ENCODE measurements around the gene SLC27A3. TPM values are rescaled to one million over a fixed set of nuclear protein-coding genes. Genes with fewer than 3 reads are reported as not detected.
A peak's percentile ranks its signal among the peaks of the same experiment; 100 is the strongest.

Gene SLC27A3
- total RNA-seq, 1 donor from 2014 or later, result 10.8 TPM

- peaks cover 12% of the 10 kb centered on the region for H3K4me1 Mint-ChIP-seq (ENCODE audit: low read depth, unreplicated experiment)
- H3K4me3 Mint-ChIP-seq (ENCODE audit: unreplicated experiment), result peak overlapping the region; percentile 58
- H3K27me3 Mint-ChIP-seq (ENCODE audit: unreplicated experiment), result peaks cover 9% of the 10 kb centered on the region
- peak overlapping the region; percentile 62 for H3K27ac Mint-ChIP-seq (ENCODE audit: unreplicated experiment)
- H3K36me3 Mint-ChIP-seq (ENCODE audit: unreplicated experiment), result no peaks in the 10 kb centered on the region
- TF ChIP-seq CTCF (IDR thresholded peaks at IDR 0.05; ENCODE audit: partially characterized antibody, unreplicated experiment), result no peak
- no peak for DNase-seq
- H3K9me3 Mint-ChIP-seq (ENCODE audit: unreplicated experiment), result peaks cover 2% of the 10 kb centered on the region
These were observed 1.7 kb downstream of the SLC27A3 start for GRCh38 chr1:153776845-153777370.

- H3K9me3 Mint-ChIP-seq (ENCODE audit: unreplicated experiment), result peaks cover 2% of the 10 kb centered on the region
- peaks cover 9% of the 10 kb centered on the region for H3K27me3 Mint-ChIP-seq (ENCODE audit: unreplicated experiment)
- no peak for DNase-seq
- no peaks in the 10 kb centered on the region for H3K36me3 Mint-ChIP-seq (ENCODE audit: unreplicated experiment)
- H3K4me1 Mint-ChIP-seq (ENCODE audit: low read depth, unreplicated experiment), result peaks cover 12% of the 10 kb centered on the region
- no peak overlapping the region for H3K27ac Mint-ChIP-seq (ENCODE audit: unreplicated experiment)
- TF ChIP-seq CTCF (IDR thresholded peaks at IDR 0.05; ENCODE audit: partially characterized antibody, unreplicated experiment), result no peak
- H3K4me3 Mint-ChIP-seq (ENCODE audit: unreplicated experiment), result no peak overlapping the region
These were observed 2.4 kb downstream of the SLC27A3 start for GRCh38 chr1:153777648-153778047.

GRCh38 chr1:153778051-153778823, 3.0 kb downstream of the SLC27A3 start:
- TF ChIP-seq CTCF (IDR thresholded peaks at IDR 0.05; ENCODE audit: partially characterized antibody, unreplicated experiment), result no peak
- no peak for DNase-seq
- peaks cover 2% of the 10 kb centered on the region for H3K9me3 Mint-ChIP-seq (ENCODE audit: unreplicated experiment)
- H3K36me3 Mint-ChIP-seq (ENCODE audit: unreplicated experiment), result no peaks in the 10 kb centered on the region
- H3K27me3 Mint-ChIP-seq (ENCODE audit: unreplicated experiment), result peaks cover 9% of the 10 kb centered on the region
- peaks cover 12% of the 10 kb centered on the region for H3K4me1 Mint-ChIP-seq (ENCODE audit: low read depth, unreplicated experiment)
- H3K27ac Mint-ChIP-seq (ENCODE audit: unreplicated experiment), result no peak overlapping the region
- no peak overlapping the region for H3K4me3 Mint-ChIP-seq (ENCODE audit: unreplicated experiment)

GRCh38 chr1:153778824-153779519, 3.8 kb downstream of the SLC27A3 start:
- H3K4me3 Mint-ChIP-seq (ENCODE audit: unreplicated experiment), result no peak overlapping the region
- peaks cover 8% of the 10 kb centered on the region for H3K27me3 Mint-ChIP-seq (ENCODE audit: unreplicated experiment)
- peaks cover 2% of the 10 kb centered on the region for H3K9me3 Mint-ChIP-seq (ENCODE audit: unreplicated experiment)
- no peak for TF ChIP-seq CTCF (IDR thresholded peaks at IDR 0.05; ENCODE audit: partially characterized antibody, unreplicated experiment)
- peaks cover 14% of the 10 kb centered on the region for H3K4me1 Mint-ChIP-seq (ENCODE audit: low read depth, unreplicated experiment)
- DNase-seq, result no peak
- H3K27ac Mint-ChIP-seq (ENCODE audit: unreplicated experiment), result no peak overlapping the region
- no peaks in the 10 kb centered on the region for H3K36me3 Mint-ChIP-seq (ENCODE audit: unreplicated experiment)

Data from glutamatergic neuron (in vitro differentiated cells).